Fibroblast of lung (primary cell): ENCODE measurements around the gene SYCE3. TPM values are rescaled to one million over a fixed set of nuclear protein-coding genes. Genes with fewer than 3 reads are reported as not detected.

Source experiments
- DNase-seq, 2 donors: peaks; one replicate each; pipeline versions ENCODE4 v3.0.0 to v3.0.0-alpha.2; 2010; ENCODE audit warnings: low read depth in 2 of 2
- H2AFZ ChIP-seq: 2 replicates; pipeline ENCODE4 v1.5.1; 2012; ENCODE audit warnings: low read length, control low read depth, inconsistent platforms
- H3K27ac ChIP-seq: 2 replicates; pipeline ENCODE4 v1.5.1; 2011; ENCODE audit warnings: low read length, control low read depth; ENCODE audit not compliant: insufficient read depth
- H3K27me3 ChIP-seq: 2 replicates; pipeline ENCODE4 v1.5.1; 2011; ENCODE audit warnings: mild to moderate bottlenecking, low read length; ENCODE audit not compliant: control insufficient read depth, insufficient read depth
- H3K36me3 ChIP-seq: 2 replicates; pipeline ENCODE4 v1.5.1; 2011; ENCODE audit warnings: low read length; ENCODE audit not compliant: control insufficient read depth, insufficient read depth
- H3K4me1 ChIP-seq: 2 replicates; pipeline ENCODE4 v1.5.1; 2011; ENCODE audit warnings: low read length; ENCODE audit not compliant: control insufficient read depth, insufficient read depth; ENCODE audit errors: extremely low read depth
- H3K4me2 ChIP-seq: 2 replicates; pipeline ENCODE4 v1.5.1; 2011; ENCODE audit warnings: low read length, control low read depth; ENCODE audit not compliant: insufficient read depth; ENCODE audit errors: extremely low read depth
- H3K4me3 ChIP-seq, 4 experiments: fragments of 200-600 bp in 1 of 4; sonication (generic) in 1 of 4; replicated peaks in 1 of 4; 2 replicates each; pipeline ENCODE4 v1.5.1; 2011 to 2016; ENCODE audit warnings: low read length in 4 of 4, low read depth in 3 of 4, mild to moderate bottlenecking in 3 of 4, control low read depth in 2 of 4, inconsistent platforms in 1 of 4, mixed read lengths in 1 of 4; ENCODE audit not compliant: insufficient read depth in 1 of 4; ENCODE audit errors: control extremely low read depth in 1 of 4
- H3K79me2 ChIP-seq: 2 replicates; pipeline ENCODE4 v1.5.1; 2012; ENCODE audit warnings: mild to moderate bottlenecking, low read length, inconsistent platforms; ENCODE audit not compliant: control insufficient read depth, insufficient read depth
- H3K9ac ChIP-seq: 2 replicates; pipeline ENCODE4 v1.5.1; 2011; ENCODE audit warnings: mild to moderate bottlenecking, low read length, control low read depth; ENCODE audit not compliant: insufficient read depth
- H3K9me3 ChIP-seq: 2 replicates; pipeline ENCODE4 v1.5.1; 2012; ENCODE audit warnings: low read depth, low read length; ENCODE audit not compliant: control insufficient read depth, insufficient read depth
- H4K20me1 ChIP-seq: 2 replicates; pipeline ENCODE4 v1.5.1; 2011; ENCODE audit warnings: low read length; ENCODE audit not compliant: control insufficient read depth, insufficient read depth; ENCODE audit errors: extremely low read depth
- EZH2 ChIP-seq: IDR thresholded peaks from 2 replicates; pipeline ENCODE4 v1.5.1; 2012; ENCODE audit warnings: low read length, control low read depth, mild to moderate bottlenecking; ENCODE audit errors: missing control alignments
- polyA plus RNA-seq, 2 donors: library from polyadenylated mRNA; depleted of rRNA in 1 of 2; stranded (reverse) in 1 of 2; unstranded in 1 of 2; fragments of >200 nt; gene quantifications; 2 replicates each; pipeline ENCODE4 v1.2.1, GENCODE V29; 2011 to 2012; ENCODE audit warnings: missing spikeins in 1 of 2
- total RNA-seq: library from RNA; depleted of rRNA; stranded (reverse); fragments of >200 nt; gene quantifications from 2 replicates; pipeline ENCODE4 v1.2.1, GENCODE V29; 2014
- TF ChIP-seq, protein P1 (sequence below), 2 donors: IDR thresholded peaks in 1 of 2; conservative IDR thresholded peaks in 1 of 2; 1 replicate in 1 of 2; 2 replicates in 1 of 2; pipeline ENCODE4 v1.5.1; 2011 to 2012; ENCODE audit warnings: low read length in 2 of 2, control low read depth in 1 of 2, inconsistent platforms in 1 of 2, low read depth in 1 of 2, mild to moderate bottlenecking in 1 of 2

SYCE3 gene
- total and polyA plus RNA-seq, 2 donors (not counting 1 experiment from before 2014, with no cell fraction given) = 0.33 TPM; not detected in 1

DNA sequence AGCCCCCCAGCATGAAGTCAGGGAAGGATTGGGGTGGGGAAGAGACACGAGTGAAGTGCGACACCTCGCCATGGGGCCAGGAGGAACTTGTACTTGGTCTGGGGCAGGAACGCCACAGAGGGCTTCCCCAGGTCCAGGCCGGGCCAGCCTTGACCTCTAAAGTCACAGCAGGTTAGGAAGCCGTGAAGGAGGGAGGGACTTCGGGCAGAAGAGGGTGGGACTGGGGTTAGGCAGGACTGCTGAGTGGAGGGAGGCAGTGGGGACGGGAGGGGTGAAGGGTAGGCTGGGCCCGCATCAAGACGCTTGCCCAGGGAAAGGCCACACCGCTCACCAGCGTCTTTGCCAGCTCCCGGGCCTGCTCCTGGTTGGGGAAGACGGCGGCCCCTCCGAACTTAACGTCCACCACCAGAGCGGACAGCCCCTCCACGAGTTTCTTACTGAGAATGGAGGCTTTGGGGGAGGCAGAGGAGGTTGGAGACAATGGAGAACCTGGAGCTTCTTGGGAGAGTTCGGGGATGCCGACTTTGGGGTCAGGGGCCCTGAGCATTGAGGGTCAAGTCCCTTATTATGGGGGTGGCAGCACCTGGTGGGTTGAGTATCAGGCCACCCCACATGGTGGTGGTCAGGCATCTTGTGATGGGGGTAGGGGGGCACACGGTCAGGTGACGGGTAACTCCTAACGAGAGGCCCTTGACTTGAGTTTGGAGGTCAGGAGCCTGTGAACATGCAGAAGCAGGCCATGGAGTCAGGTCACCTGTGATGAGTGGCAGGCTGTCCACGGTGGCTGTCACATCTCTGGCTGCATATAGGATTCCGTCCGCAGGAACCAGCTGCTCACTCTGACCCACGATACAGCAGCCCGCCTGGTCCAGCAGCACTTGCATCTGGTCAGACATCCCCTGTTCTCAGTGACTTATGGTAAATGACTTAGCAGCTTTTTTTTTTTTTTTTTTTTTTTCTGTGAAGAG lies 35.6 kb downstream of the SYCE3 start:
- Histone ChIP-seq H3K27me3 (peaks cover 11% of the 10 kb centered on the region), H2AFZ (no peak overlapping the region), H3K4me2 (peak overlapping the region; percentile 81), H4K20me1 (no peaks in the 10 kb centered on the region), H3K9me3 (no peaks in the 10 kb centered on the region), H3K4me1 (peaks cover 21% of the 10 kb centered on the region), H3K36me3 (peaks cover 9% of the 10 kb centered on the region), H3K4me3 (peak overlapping the region; percentile 48 to 82 (median 58)), H3K27ac (peak overlapping the region; percentile 71), H3K9ac (peak overlapping the region; percentile 84), H3K79me2 (peaks cover 18% of the 10 kb centered on the region)
- no peak for TF ChIP-seq EZH2
- TF ChIP-seq, protein P1, sequence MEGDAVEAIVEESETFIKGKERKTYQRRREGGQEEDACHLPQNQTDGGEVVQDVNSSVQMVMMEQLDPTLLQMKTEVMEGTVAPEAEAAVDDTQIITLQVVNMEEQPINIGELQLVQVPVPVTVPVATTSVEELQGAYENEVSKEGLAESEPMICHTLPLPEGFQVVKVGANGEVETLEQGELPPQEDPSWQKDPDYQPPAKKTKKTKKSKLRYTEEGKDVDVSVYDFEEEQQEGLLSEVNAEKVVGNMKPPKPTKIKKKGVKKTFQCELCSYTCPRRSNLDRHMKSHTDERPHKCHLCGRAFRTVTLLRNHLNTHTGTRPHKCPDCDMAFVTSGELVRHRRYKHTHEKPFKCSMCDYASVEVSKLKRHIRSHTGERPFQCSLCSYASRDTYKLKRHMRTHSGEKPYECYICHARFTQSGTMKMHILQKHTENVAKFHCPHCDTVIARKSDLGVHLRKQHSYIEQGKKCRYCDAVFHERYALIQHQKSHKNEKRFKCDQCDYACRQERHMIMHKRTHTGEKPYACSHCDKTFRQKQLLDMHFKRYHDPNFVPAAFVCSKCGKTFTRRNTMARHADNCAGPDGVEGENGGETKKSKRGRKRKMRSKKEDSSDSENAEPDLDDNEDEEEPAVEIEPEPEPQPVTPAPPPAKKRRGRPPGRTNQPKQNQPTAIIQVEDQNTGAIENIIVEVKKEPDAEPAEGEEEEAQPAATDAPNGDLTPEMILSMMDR (conservative IDR thresholded peaks at IDR 0.05 in 1 of 2, IDR thresholded peaks at IDR 0.05 in 1 of 2; ENCODE audit: low read depth in 1 of 2, low read length in 2 of 2) = no peak
- DNase-seq = peak; percentile 23 to 35

DNA sequence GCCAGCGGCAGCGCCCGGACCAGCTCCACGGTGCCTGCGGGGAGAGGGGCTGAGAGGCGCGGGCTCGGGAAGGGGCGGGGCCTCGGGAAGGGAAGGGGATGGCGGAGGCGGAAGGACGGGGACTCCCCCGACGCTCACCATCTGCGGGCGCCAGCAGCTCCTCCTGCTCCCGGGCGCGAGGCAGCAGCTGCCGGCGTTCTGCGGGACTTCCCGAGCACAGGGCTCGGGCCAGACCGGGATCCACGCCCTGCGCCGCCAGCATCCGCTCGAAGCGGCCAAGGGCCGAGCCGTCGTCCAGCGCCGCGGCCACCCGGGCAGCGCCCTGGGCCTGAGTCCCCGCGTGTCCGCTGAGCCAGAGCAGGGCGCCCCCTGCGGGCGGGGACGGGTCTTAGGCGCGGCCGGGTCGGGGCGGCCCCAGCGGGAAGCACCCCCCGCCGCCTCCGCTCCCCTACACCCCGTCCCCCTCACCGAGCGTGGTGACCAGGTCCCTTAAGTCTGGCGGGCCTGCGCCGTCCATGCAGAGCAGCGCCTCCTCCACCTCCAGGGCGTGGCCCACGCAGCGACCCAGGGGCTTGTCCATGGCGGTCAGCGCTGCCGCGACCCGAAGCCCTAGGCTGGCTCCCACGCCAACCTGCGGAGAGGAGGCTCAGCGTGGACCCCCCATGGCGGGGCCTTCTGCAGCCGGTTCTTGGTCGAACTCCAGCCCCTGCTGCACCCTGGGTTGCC lies 36.4 kb downstream of the SYCE3 start:
- no peaks in the 10 kb centered on the region for H3K9me3 ChIP-seq
- peaks cover 19% of the 10 kb centered on the region for H3K4me1 ChIP-seq
- peaks cover 9% of the 10 kb centered on the region for H3K27me3 ChIP-seq
- peaks cover 18% of the 10 kb centered on the region for H3K79me2 ChIP-seq
- H4K20me1 ChIP-seq = no peaks in the 10 kb centered on the region
- peak; percentile 69 to 72 for DNase-seq
- no peak for TF ChIP-seq EZH2
- TF ChIP-seq, protein P1 (conservative IDR thresholded peaks at IDR 0.05 in 1 of 2, IDR thresholded peaks at IDR 0.05 in 1 of 2; ENCODE audit: low read depth in 1 of 2, low read length in 2 of 2) = peak; percentile 15 to 51
- peak overlapping the region; percentile 17 for H2AFZ ChIP-seq
- peak overlapping the region; percentile 53 to 82 (median 58) for H3K4me3 ChIP-seq
- peaks cover 16% of the 10 kb centered on the region for H3K36me3 ChIP-seq
- H3K4me2 ChIP-seq = peak overlapping the region; percentile 81
- H3K9ac ChIP-seq = peak overlapping the region; percentile 84
- H3K27ac ChIP-seq = peak overlapping the region; percentile 71

DNA sequence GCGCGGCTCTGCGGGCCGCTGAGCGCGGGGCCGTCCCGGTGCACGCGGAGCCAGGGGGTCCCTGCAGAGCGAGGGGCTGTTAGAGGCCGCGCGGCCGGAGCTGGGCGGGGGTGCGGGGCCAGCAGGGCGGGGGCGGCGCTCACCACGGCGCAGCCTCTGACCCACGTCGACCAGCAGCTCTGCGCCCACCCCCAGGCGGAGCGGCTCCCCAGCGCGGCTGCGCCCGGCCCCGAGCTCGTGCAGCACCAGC lies 36.9 kb downstream of the SYCE3 start:
- peaks cover 18% of the 10 kb centered on the region for H3K79me2 ChIP-seq
- H3K4me3 ChIP-seq = peak overlapping the region; percentile 19 to 82 (median 57)
- peak overlapping the region; percentile 71 for H3K27ac ChIP-seq
- peak overlapping the region; percentile 64 for H3K4me2 ChIP-seq
- TF ChIP-seq, protein P1 (conservative IDR thresholded peaks at IDR 0.05 in 1 of 2, IDR thresholded peaks at IDR 0.05 in 1 of 2; ENCODE audit: low read depth in 1 of 2, low read length in 2 of 2) = no peak
- no peak for TF ChIP-seq EZH2
- H3K4me1 ChIP-seq = peaks cover 16% of the 10 kb centered on the region
- no peak for DNase-seq
- H4K20me1 ChIP-seq = no peaks in the 10 kb centered on the region
- peaks cover 6% of the 10 kb centered on the region for H3K27me3 ChIP-seq
- peak overlapping the region; percentile 84 for H3K9ac ChIP-seq
- H3K9me3 ChIP-seq = no peaks in the 10 kb centered on the region
- peaks cover 17% of the 10 kb centered on the region for H3K36me3 ChIP-seq
- peak overlapping the region; percentile 17 for H2AFZ ChIP-seq
